GM20000 (cell line): Measurements from ENCODE around the gene GABPB1.

Source experiments
- DNase-seq: peaks from one replicate; pipeline ENCODE4 v3.0.0; 2012; ENCODE audit warnings: low spot score
- TF ChIP-seq, protein P1 (sequence below): IDR thresholded peaks from 2 replicates; pipeline ENCODE4 v1.5.1; 2012; ENCODE audit warnings: mild to moderate bottlenecking, control low read depth; ENCODE audit errors: extremely low read depth, missing control alignments

The GABPB1 gene

DNA sequence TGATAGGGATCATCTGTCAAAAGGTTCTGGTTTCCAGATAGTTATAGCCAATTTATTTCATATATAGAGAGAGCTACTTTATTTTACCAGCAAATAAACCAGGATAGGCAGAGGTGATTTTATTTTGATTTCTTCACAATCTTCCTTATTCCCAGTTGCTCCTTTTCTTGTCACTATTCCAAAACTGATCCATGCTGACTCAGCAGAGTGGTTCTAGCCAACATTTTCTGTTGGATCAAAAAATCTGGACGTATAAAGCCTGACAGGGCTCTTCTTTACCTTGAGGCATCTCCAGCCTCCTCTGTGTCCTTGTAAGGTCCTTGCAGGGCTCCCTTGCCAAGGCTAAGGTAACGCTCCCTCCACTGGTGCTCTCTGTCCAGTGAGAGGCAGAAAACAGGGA is 105.3 kb downstream of the GABPB1 start:
- DNase-seq = no peak
- TF ChIP-seq, protein P1, sequence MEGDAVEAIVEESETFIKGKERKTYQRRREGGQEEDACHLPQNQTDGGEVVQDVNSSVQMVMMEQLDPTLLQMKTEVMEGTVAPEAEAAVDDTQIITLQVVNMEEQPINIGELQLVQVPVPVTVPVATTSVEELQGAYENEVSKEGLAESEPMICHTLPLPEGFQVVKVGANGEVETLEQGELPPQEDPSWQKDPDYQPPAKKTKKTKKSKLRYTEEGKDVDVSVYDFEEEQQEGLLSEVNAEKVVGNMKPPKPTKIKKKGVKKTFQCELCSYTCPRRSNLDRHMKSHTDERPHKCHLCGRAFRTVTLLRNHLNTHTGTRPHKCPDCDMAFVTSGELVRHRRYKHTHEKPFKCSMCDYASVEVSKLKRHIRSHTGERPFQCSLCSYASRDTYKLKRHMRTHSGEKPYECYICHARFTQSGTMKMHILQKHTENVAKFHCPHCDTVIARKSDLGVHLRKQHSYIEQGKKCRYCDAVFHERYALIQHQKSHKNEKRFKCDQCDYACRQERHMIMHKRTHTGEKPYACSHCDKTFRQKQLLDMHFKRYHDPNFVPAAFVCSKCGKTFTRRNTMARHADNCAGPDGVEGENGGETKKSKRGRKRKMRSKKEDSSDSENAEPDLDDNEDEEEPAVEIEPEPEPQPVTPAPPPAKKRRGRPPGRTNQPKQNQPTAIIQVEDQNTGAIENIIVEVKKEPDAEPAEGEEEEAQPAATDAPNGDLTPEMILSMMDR = no peak

DNA sequence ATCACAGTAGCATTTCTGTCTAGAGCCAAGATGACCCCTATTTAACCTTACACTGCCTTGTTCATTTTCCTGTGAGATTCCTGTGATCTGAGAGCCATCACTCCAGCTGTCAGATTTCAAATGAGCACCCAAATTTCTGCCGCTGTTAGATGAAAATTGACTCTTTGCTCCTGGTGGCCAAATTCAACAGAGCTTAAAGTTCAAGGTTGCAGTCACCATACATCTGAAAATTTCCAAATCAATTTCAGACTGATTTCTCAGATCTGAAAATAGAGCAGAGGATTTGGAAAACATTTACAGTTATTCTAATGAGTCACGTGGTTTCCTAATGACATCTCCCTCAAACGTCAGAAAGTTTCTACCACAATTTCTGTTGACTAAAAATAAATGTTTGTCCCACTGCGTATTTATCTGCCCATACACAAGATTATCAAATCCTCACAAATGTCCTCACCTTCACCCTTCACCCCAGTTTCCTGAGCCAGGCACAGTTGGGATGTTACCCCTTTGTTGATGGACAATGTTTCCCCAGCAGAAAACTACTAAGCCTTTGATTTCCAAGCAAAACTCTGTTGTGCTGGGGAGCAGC is 105.9 kb downstream of the GABPB1 start:
- TF ChIP-seq, protein P1 = no peak

DNA sequence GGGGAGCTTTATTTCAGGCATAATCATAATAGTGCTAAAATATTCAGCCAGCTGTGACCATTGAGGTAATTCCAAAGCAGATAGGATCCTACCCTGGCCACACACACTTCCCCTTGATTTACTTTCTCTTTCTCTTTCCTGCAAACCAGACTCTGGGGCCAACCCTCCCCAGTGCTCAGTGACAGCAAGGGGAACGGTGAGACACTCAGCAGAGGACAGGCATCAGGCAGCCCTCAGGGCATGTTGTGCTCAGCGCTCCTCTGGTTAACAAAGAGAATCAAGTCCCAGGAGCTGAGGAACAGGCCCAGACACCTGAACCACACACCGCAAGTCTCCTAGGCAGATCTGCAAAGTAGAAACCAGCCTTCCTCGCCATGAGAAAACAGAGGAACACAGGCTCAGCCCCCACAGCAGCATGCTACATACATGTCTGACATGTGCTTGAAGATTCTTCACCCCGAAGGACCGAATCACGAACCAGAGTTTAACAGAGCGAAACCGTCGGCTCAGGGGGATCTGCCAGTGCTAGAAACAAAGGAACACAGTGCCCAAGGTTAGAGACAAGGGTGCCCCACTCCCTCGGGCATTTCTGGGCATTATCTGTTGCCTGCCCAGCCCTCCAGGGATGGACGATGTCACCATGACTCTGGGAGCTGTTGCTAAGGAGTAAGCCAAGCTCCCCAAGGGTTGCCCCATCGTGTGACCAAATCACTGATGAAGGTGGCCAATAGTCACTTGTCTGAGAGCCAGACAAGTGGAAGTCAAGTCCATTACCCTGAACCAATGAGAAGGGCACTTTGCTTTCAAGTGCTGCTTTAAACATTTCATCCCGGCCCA is 107.0 kb downstream of the GABPB1 start:
- TF ChIP-seq, protein P1 = no peak
- DNase-seq = peak; percentile 71

More for the DNA sequence above, 105.9 kb downstream of the GABPB1 start:
- DNase-seq = no peak

DNA sequence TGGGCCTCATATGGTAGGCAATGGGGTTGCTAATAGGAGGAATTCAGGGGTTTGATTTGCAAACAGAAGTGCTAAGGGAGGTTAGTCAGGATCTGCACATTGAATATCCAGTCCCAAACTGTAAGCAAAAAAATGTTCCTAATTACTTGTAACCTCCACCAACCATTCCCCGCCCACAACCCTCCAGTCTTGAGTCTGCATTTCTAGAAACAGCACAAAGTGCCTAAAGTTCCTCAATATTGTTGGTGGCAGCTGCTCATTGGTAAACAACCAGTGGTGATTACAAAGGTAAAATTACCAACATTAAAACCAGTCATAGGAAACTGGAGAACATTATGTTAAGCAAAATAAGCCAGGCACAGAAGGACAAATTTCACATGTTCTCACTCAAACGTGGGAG is 108.4 kb downstream of the GABPB1 start:
- DNase-seq = no peak
- TF ChIP-seq, protein P1 = no peak

DNA sequence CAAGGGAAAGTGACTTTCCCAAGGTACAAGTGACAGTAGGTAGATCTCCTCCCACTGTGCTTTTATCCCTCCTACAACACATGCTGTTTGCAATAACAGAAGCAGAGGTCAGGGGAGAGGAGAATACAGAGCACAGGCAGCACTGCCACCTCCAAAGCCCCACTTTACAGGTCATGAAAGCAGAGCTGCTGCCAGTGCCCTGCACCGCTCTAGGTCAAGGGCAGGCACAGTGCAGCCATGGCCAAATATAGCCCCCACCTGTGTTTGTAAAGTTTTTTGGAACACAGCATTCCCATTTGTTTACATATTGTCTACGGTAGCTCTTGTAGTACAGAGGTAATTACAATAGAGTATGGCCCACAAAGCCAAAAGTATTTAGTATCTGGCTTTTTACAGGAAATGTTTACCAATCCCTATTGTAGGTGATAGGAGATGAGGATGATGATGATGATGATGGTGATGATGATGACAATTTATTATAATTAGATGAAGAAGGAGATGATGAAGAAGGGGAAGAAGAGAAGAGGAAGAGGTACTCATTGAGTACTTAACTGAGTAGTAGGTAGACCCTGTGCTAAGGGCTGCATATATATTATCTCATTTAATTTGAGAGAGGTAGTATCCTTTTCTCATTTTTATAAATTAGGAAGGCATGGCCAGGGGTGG is 109.9 kb downstream of the GABPB1 start:
- TF ChIP-seq, protein P1 = no peak

DNA sequence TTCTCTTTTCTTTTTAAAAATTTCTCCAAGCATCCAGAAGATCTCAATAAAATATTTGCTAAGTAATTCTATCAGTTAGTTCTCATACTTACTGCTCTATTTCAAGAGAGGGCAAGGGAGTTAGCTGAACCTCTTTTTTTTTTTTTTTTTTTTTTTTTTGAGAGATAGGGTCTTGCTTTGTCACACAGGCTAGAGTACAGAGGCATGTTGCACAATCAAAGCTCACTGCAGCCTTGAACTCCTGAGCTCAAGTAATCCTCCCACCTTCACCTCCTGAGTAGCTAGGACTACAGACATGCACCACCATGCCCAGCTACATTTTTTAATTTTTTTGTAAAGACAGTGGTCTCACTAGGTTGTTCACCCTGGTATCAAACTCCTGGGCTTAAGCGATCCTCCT is 110.8 kb downstream of the GABPB1 start:
- DNase-seq = no peak
- TF ChIP-seq, protein P1 = no peak

More for the DNA sequence above, 109.9 kb downstream of the GABPB1 start:
- no peak for DNase-seq
